SU-DHL-6 (cell line): ENCODE data around the gene ATP1B3.

ENCODE experiments used
- H2AFZ ChIP-seq: fragments of 200-600 bp; sonication (generic); 2 replicates; pipeline ENCODE4 v1.6.1; 2014; ENCODE audit warnings: low read depth, mild to moderate bottlenecking, moderate library complexity, mixed read lengths, antibody characterized with exemption, low read length; ENCODE audit not compliant: severe bottlenecking
- H3F3A ChIP-seq: fragments of 200-600 bp; shearing (Covaris generic); 2 replicates; pipeline ENCODE4 v1.6.0; 2016; ENCODE audit warnings: antibody characterized with exemption, mild to moderate bottlenecking; ENCODE audit not compliant: insufficient read depth
- H3K27ac ChIP-seq: fragments of 200-600 bp; sonication (generic); 2 replicates; pipeline ENCODE4 v1.5.1; 2016; ENCODE audit warnings: low read depth, mild to moderate bottlenecking, low read length, moderate library complexity, mixed read lengths
- H3K27me3 ChIP-seq: fragments of 200-600 bp; sonication (generic), shearing (Covaris generic); 2 replicates; pipeline ENCODE4 v1.6.0; 2014; ENCODE audit warnings: mild to moderate bottlenecking, low read length
- H3K36me3 ChIP-seq: fragments of 200-600 bp; sonication (generic); 2 replicates; pipeline ENCODE4 v1.6.1; 2014; ENCODE audit warnings: mild to moderate bottlenecking, low read length, mixed read lengths
- H3K4me2 ChIP-seq: fragments of 300-600, 200-600 bp; shearing (Covaris generic), sonication (generic); 2 replicates; pipeline ENCODE4 v1.6.0; 2014; ENCODE audit warnings: low read length, low read depth, mild to moderate bottlenecking; ENCODE audit not compliant: poor library complexity, severe bottlenecking
- H3K4me3 ChIP-seq: fragments of 200-600 bp; sonication (generic); 2 replicates; pipeline ENCODE4 v1.5.1; 2014; ENCODE audit warnings: antibody characterized with exemption, low read length, mild to moderate bottlenecking, mixed read lengths; ENCODE audit not compliant: insufficient read depth, poor library complexity, severe bottlenecking
- H3K79me2 ChIP-seq: fragments of 200-600 bp; sonication (generic); 2 replicates; pipeline ENCODE4 v1.6.1; 2014; ENCODE audit warnings: mild to moderate bottlenecking, low read length, moderate library complexity; ENCODE audit not compliant: insufficient read depth
- H3K9ac ChIP-seq: fragments of 200-600 bp; sonication (generic); 2 replicates; pipeline ENCODE4 v1.7.0; 2014; ENCODE audit warnings: mild to moderate bottlenecking, low read length
- H3K9me2 ChIP-seq: fragments of 200-600 bp; sonication (generic); replicated peaks from 2 replicates; pipeline ENCODE4 v1.6.1; 2014; ENCODE audit warnings: low read length; ENCODE audit not compliant: insufficient read depth
- H3K9me3 ChIP-seq: fragments of 200-600 bp; sonication (generic); 2 replicates; pipeline ENCODE4 v1.6.1; 2014; ENCODE audit warnings: low read length, mixed read lengths; ENCODE audit not compliant: insufficient read depth
- H4K20me1 ChIP-seq: fragments of 200-600 bp; sonication (generic); 2 replicates; pipeline ENCODE4 v1.6.1; 2014; ENCODE audit warnings: low read depth, mild to moderate bottlenecking, antibody characterized with exemption, low read length, moderate library complexity, mixed read lengths
- EZH2phosphoT487 ChIP-seq: fragments of 200-600 bp; sonication (generic), shearing (Covaris generic); conservative IDR thresholded peaks from 2 replicates; pipeline ENCODE4 v1.6.1; 2018; ENCODE audit warnings: mild to moderate bottlenecking, antibody characterized with exemption, low read length, moderate library complexity, mixed read lengths
- TF ChIP-seq, protein P1 (sequence below): fragments of 200-600 bp; sonication (generic); IDR thresholded peaks from one replicate; pipeline ENCODE4 v1.5.1; 2017; ENCODE audit warnings: antibody characterized with exemption, mild to moderate bottlenecking, low read length, moderate library complexity; ENCODE audit not compliant: insufficient read depth, poor library complexity, severe bottlenecking

The ATP1B3 gene

DNA sequence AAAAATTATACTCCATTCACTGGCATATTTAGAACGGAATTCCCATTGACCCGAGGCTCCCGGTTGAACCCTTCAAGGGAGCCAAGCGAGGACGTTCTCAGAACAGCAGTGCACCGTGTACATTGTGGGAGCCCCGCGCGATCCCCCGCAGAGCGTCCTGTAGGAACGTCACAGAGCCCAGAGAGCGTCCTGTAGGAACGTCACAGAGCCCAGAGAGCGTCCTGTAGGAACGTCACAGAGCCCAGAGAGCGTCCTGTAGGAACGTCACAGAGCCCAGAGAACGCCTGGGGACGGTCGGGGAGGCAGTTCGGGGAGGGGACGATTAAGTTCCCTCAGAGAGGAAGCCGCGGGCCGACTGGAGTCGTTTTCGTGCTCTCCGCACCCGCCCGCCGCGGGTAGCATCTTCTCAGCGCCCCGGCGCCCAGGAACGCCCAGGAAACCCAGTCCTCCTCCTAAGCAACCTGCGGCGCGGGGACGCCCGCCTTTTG is 506 bp upstream of the ATP1B3 start:
- peaks cover 44% of the 10 kb centered on the region for H3K79me2 ChIP-seq
- peaks cover 9% of the 10 kb centered on the region; the same call in 1 of the 2 replicates for H3F3A ChIP-seq
- peak overlapping the region; percentile 70 for H3K4me2 ChIP-seq
- no peak for TF ChIP-seq EZH2phosphoT487
- TF ChIP-seq, protein P1, sequence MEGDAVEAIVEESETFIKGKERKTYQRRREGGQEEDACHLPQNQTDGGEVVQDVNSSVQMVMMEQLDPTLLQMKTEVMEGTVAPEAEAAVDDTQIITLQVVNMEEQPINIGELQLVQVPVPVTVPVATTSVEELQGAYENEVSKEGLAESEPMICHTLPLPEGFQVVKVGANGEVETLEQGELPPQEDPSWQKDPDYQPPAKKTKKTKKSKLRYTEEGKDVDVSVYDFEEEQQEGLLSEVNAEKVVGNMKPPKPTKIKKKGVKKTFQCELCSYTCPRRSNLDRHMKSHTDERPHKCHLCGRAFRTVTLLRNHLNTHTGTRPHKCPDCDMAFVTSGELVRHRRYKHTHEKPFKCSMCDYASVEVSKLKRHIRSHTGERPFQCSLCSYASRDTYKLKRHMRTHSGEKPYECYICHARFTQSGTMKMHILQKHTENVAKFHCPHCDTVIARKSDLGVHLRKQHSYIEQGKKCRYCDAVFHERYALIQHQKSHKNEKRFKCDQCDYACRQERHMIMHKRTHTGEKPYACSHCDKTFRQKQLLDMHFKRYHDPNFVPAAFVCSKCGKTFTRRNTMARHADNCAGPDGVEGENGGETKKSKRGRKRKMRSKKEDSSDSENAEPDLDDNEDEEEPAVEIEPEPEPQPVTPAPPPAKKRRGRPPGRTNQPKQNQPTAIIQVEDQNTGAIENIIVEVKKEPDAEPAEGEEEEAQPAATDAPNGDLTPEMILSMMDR, result no peak
- H3K36me3 ChIP-seq, result peaks cover 6% of the 10 kb centered on the region; the same call in 1 of the 2 replicates
- peak overlapping the region; percentile 96 for H3K9ac ChIP-seq
- H3K27me3 ChIP-seq, result no peaks in the 10 kb centered on the region
- H3K4me3 ChIP-seq, result peak overlapping the region; percentile 54
- H3K27ac ChIP-seq, result peak overlapping the region; percentile 96
- H2AFZ ChIP-seq, result peak overlapping the region; percentile 73
- H3K9me2 ChIP-seq, result no peaks in the 10 kb centered on the region
- H4K20me1 ChIP-seq, result 0 out of 2 replicates have a peak, but pooled peaks cover 4% of the 10 kb centered on the region
- H3K9me3 ChIP-seq, result no peaks in the 10 kb centered on the region

- H3K4me2 ChIP-seq, result peak overlapping the region; percentile 99
Measured at GRCh38 chr3:141876891-141877621, 613 bp downstream of the ATP1B3 start.

DNA sequence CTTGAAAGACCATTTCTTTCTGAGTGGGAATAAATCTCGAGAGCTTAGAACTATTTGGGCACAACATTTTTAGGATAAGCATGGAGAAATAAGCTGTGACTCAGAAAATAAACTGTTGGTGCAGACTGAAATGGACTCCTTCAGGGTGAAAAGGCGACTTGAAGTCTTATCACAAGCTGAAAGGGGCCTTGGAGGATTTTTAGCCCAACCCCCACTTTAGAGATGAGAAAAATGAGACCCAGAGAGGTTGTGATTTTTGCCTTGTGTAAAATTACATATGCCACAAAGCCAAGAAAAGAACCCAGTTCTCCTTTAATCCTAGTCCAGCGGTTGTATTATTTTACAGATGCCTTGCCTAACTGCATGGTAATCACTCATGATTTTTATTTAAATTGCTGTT is 1.5 kb downstream of the ATP1B3 start:
- peak overlapping the region; percentile 97 for H3K4me3 ChIP-seq
- 0 out of 2 replicates have a peak, but pooled peaks cover 4% of the 10 kb centered on the region for H4K20me1 ChIP-seq
- no peak overlapping the region for H2AFZ ChIP-seq
- peak overlapping the region; percentile 99 for H3K4me2 ChIP-seq
- no peaks in the 10 kb centered on the region for H3K9me2 ChIP-seq
- H3K79me2 ChIP-seq, result peaks cover 63% of the 10 kb centered on the region
- H3K36me3 ChIP-seq, result peaks cover 6% of the 10 kb centered on the region; the same call in 1 of the 2 replicates
- peak overlapping the region; percentile 96 for H3K9ac ChIP-seq
- TF ChIP-seq EZH2phosphoT487, result no peak
- H3F3A ChIP-seq, result peaks cover 9% of the 10 kb centered on the region; the same call in 1 of the 2 replicates
- H3K9me3 ChIP-seq, result no peaks in the 10 kb centered on the region
- H3K27me3 ChIP-seq, result no peaks in the 10 kb centered on the region
- H3K27ac ChIP-seq, result peak overlapping the region; percentile 90

More at GRCh38 chr3:141876891-141877621, 613 bp downstream of the ATP1B3 start:
- no peaks in the 10 kb centered on the region for H3K9me3 ChIP-seq
- peak overlapping the region; percentile 77 for H2AFZ ChIP-seq
- peak overlapping the region; percentile 97 for H3K4me3 ChIP-seq
- H3K79me2 ChIP-seq, result peaks cover 55% of the 10 kb centered on the region
- H3K27ac ChIP-seq, result peak overlapping the region; percentile 90
- peak overlapping the region; percentile 96 for H3K9ac ChIP-seq
- H3F3A ChIP-seq, result peaks cover 9% of the 10 kb centered on the region; the same call in 1 of the 2 replicates
- peaks cover 6% of the 10 kb centered on the region; the same call in 1 of the 2 replicates for H3K36me3 ChIP-seq
- no peak for TF ChIP-seq EZH2phosphoT487
- TF ChIP-seq, protein P1, result no peak
- H3K9me2 ChIP-seq, result no peaks in the 10 kb centered on the region
- no peaks in the 10 kb centered on the region for H3K27me3 ChIP-seq
- H4K20me1 ChIP-seq, result 0 out of 2 replicates have a peak, but pooled peaks cover 4% of the 10 kb centered on the region
